ENCODE measurements around the gene BANP. TPM values are rescaled to one million over a fixed set of nuclear protein-coding genes. Genes with fewer than 3 reads are reported as not detected.

The BANP gene
- total and polyA plus RNA-seq, 4 donors, result 10.3 to 56.6 (median 20.1) TPM

- ATAC-seq (ENCODE audit: insufficient read depth, low FRiP score), result no peak
- H3K27me3 ChIP-seq (ENCODE audit: control insufficient read depth in 3 of 3, insufficient read depth in 3 of 3, low read length in 2 of 3), result no peaks in the 10 kb centered on the region
- H3K4me1 ChIP-seq (ENCODE audit: control insufficient read depth in 5 of 5, insufficient read depth in 5 of 5, low read length in 5 of 5), result peaks cover 0 to 4% (median 0%) of the 10 kb centered on the region in 5 donors
- no peak overlapping the region for H3K4me3 ChIP-seq
- H3K9ac ChIP-seq (ENCODE audit: insufficient read depth in 1 of 2, low read length in 2 of 2), result no peak overlapping the region
- H3K36me3 ChIP-seq (ENCODE audit: control insufficient read depth in 4 of 4, insufficient read depth in 4 of 4, low read length in 4 of 4), result peaks cover 0 to 5% (median 1%) of the 10 kb centered on the region in 4 donors
- TF ChIP-seq, protein P1, sequence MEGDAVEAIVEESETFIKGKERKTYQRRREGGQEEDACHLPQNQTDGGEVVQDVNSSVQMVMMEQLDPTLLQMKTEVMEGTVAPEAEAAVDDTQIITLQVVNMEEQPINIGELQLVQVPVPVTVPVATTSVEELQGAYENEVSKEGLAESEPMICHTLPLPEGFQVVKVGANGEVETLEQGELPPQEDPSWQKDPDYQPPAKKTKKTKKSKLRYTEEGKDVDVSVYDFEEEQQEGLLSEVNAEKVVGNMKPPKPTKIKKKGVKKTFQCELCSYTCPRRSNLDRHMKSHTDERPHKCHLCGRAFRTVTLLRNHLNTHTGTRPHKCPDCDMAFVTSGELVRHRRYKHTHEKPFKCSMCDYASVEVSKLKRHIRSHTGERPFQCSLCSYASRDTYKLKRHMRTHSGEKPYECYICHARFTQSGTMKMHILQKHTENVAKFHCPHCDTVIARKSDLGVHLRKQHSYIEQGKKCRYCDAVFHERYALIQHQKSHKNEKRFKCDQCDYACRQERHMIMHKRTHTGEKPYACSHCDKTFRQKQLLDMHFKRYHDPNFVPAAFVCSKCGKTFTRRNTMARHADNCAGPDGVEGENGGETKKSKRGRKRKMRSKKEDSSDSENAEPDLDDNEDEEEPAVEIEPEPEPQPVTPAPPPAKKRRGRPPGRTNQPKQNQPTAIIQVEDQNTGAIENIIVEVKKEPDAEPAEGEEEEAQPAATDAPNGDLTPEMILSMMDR (IDR thresholded peaks at IDR 0.05; ENCODE audit: control extremely low read depth, extremely low read depth), result no peak
- H3K9me3 ChIP-seq (ENCODE audit: control insufficient read depth in 4 of 4, insufficient read depth in 3 of 4, low read length in 3 of 4), result peaks cover 0 to 11% (median 3%) of the 10 kb centered on the region in 4 donors
- DNase-seq, result no peak
- H3K27ac ChIP-seq (ENCODE audit: low read depth in 1 of 2, low read length in 1 of 2), result no peak overlapping the region
- 22 to 52% methylated on average over 3 of the region's 3 CpGs for WGBS, 2 donors
Observed at GRCh38 chr16:87973717-87974116, 22.5 kb downstream of the BANP start.

- WGBS, 2 donors, result 58 to 75% methylated on average over 9 of the region's 9 CpGs
- TF ChIP-seq, protein P1 (IDR thresholded peaks at IDR 0.05; ENCODE audit: control extremely low read depth, extremely low read depth), result no peak
- ATAC-seq (ENCODE audit: insufficient read depth, low FRiP score), result no peak
- no peak overlapping the region for H3K27ac ChIP-seq (ENCODE audit: low read depth in 1 of 2, low read length in 1 of 2)
- H3K9ac ChIP-seq (ENCODE audit: insufficient read depth in 1 of 2, low read length in 2 of 2), result no peak overlapping the region
- no peaks in the 10 kb centered on the region for H3K4me1 ChIP-seq (ENCODE audit: control insufficient read depth in 5 of 5, insufficient read depth in 5 of 5, low read length in 5 of 5)
- H3K27me3 ChIP-seq (ENCODE audit: control insufficient read depth in 3 of 3, insufficient read depth in 3 of 3, low read length in 2 of 3), result no peaks in the 10 kb centered on the region
- DNase-seq, result no peak
- peaks cover 0 to 11% (median 3%) of the 10 kb centered on the region in 4 donors for H3K9me3 ChIP-seq (ENCODE audit: control insufficient read depth in 4 of 4, insufficient read depth in 3 of 4, low read length in 3 of 4)
- H3K36me3 ChIP-seq (ENCODE audit: control insufficient read depth in 4 of 4, insufficient read depth in 4 of 4, low read length in 4 of 4), result peaks cover 0 to 5% (median 3%) of the 10 kb centered on the region in 4 donors
- no peak overlapping the region for H3K4me3 ChIP-seq
Observed at GRCh38 chr16:87974178-87974577, 22.9 kb downstream of the BANP start.

GRCh38 chr16:87976665-87977064 is 25.4 kb downstream of the BANP start:
- Histone ChIP-seq H3K36me3 (ENCODE audit: control insufficient read depth in 4 of 4, insufficient read depth in 4 of 4, low read length in 4 of 4) (peaks cover 0 to 7% (median 2%) of the 10 kb centered on the region in 4 donors), H3K4me1 (ENCODE audit: control insufficient read depth in 5 of 5, insufficient read depth in 5 of 5, low read length in 5 of 5) (no peaks in the 10 kb centered on the region), H3K9me3 (ENCODE audit: control insufficient read depth in 4 of 4, insufficient read depth in 3 of 4, low read length in 3 of 4) (peaks cover 0 to 3% (median 2%) of the 10 kb centered on the region in 4 donors), H3K4me3 (no peak overlapping the region), H3K27me3 (ENCODE audit: control insufficient read depth in 3 of 3, insufficient read depth in 3 of 3, low read length in 2 of 3) (no peaks in the 10 kb centered on the region), H3K9ac (ENCODE audit: insufficient read depth in 1 of 2, low read length in 2 of 2) (no peak overlapping the region), H3K27ac (ENCODE audit: low read depth in 1 of 2, low read length in 1 of 2) (no peak overlapping the region)
- TF ChIP-seq, protein P1 (IDR thresholded peaks at IDR 0.05; ENCODE audit: control extremely low read depth, extremely low read depth), result no peak
- DNase-seq (no peak), ATAC-seq (ENCODE audit: insufficient read depth, low FRiP score) (no peak)
- 84 to 90% methylated on average over 3 of the region's 3 CpGs for WGBS, 2 donors

DNA sequence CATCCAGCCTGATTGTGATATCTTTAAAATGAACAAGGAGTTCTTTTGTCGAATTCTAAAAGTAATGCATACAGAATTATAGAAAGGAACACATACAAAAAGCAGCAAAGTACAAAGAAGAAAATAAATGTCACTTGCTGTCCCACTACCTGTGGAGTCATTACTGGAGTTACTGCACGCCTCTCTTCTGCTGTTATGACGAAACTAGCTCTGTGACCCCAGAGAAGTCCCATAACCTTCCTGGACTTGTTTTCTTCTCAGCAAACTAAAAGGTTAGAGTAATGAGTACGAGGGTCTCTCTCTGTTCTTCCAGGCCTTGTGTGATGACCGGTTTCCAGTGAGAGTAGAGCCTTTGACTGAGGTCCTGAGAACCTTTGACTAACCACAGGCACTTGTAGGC is 26.9 kb downstream of the BANP start:
- Histone ChIP-seq H3K4me3 (no peak overlapping the region), H3K9me3 (ENCODE audit: control insufficient read depth in 4 of 4, insufficient read depth in 3 of 4, low read length in 3 of 4) (no peaks in the 10 kb centered on the region), H3K9ac (ENCODE audit: insufficient read depth in 1 of 2, low read length in 2 of 2) (no peak overlapping the region), H3K27ac (ENCODE audit: low read depth in 1 of 2, low read length in 1 of 2) (no peak overlapping the region), H3K27me3 (ENCODE audit: control insufficient read depth in 3 of 3, insufficient read depth in 3 of 3, low read length in 2 of 3) (no peaks in the 10 kb centered on the region), H3K36me3 (ENCODE audit: control insufficient read depth in 4 of 4, insufficient read depth in 4 of 4, low read length in 4 of 4) (peaks cover 0 to 11% (median 2%) of the 10 kb centered on the region in 4 donors), H3K4me1 (ENCODE audit: control insufficient read depth in 5 of 5, insufficient read depth in 5 of 5, low read length in 5 of 5) (no peaks in the 10 kb centered on the region)
- DNase-seq, result no peak
- WGBS, 2 donors, result 86 to 89% methylated on average over 5 of the region's 5 CpGs
- TF ChIP-seq, protein P1 (IDR thresholded peaks at IDR 0.05; ENCODE audit: control extremely low read depth, extremely low read depth), result no peak
- ATAC-seq (ENCODE audit: insufficient read depth, low FRiP score), result no peak

Measured in lung (tissue), 12 donors.